Activated B cell treated with CpG ODN at 0.5 μM for 24 hours (primary cell): ENCODE measurements around the gene STYXL1. TPM values are rescaled to one million over a fixed set of nuclear protein-coding genes. Genes with fewer than 3 reads are reported as not detected.
"Not testable (repeated sequence)": the region's sequence is repeated elsewhere in the genome, so short reads cannot be mapped to it uniquely, and the experiment has no call there.

Experiments used
- ATAC-seq: fragments of 200-7000 bp; cut with Tn5 transposase; one replicate; pipeline ENCODE4 v1.10.0; 2021; ENCODE audit warnings: low read depth, mild to moderate bottlenecking, moderate library complexity
- CTCF ChIA-PET: fragments of 350-600 bp; sonication (Branson Sonifier 250); formaldehyde crosslinking; loops from one replicate; lab custom pipeline; 2021; ENCODE audit warnings: antibody characterized with exemption; lab: Charles Lee
- POLR2A ChIA-PET: fragments of 350-600 bp; sonication (Branson Sonifier 250); formaldehyde crosslinking; loops from one replicate; lab custom pipeline; 2021; ENCODE audit warnings: antibody characterized with exemption; lab: Charles Lee
- DNase-seq: peaks from one replicate; pipeline ENCODE4 v3.0.0; 2022
- H3K27ac Mint-ChIP-seq: one replicate; pipeline ENCODE4 v1.8.0; 2020; ENCODE audit warnings: mixed read lengths
- H3K27me3 Mint-ChIP-seq: one replicate; pipeline ENCODE4 v1.8.0; 2021; ENCODE audit warnings: mixed read lengths
- H3K36me3 Mint-ChIP-seq: one replicate; pipeline ENCODE4 v1.8.0; 2021; ENCODE audit warnings: low read depth, mixed read lengths
- H3K4me1 Mint-ChIP-seq: one replicate; pipeline ENCODE4 v1.8.0; 2021; ENCODE audit warnings: mixed read lengths
- H3K4me3 Mint-ChIP-seq: one replicate; pipeline ENCODE4 v1.8.0; 2020; ENCODE audit warnings: mild to moderate bottlenecking, mixed read lengths
- H3K9me3 Mint-ChIP-seq: one replicate; pipeline ENCODE4 v1.8.0; 2020; ENCODE audit warnings: mixed read lengths
- CTCF ChIP-seq: fragments of 200-600 bp; IDR thresholded peaks from one replicate; pipeline ENCODE4 v1.8.0; 2022; ENCODE audit warnings: antibody characterized with exemption, mild to moderate bottlenecking
- intact Hi-C: fragments of 100-400 bp; cut with micrococcal nuclease; formaldehyde crosslinking; loops from one replicate; pipeline ENCODE4 v1.15.1; 2024
- total RNA-seq: library from RNA; stranded (reverse); gene quantifications from 2 replicates; pipeline ENCODE4 v1.2.3, GENCODE V29; 2022

The STYXL1 gene
- total RNA-seq, 1 donor from 2014 or later: 23.1 TPM

GRCh38 chr7:76009672-76010600 lies 37.9 kb downstream of the STYXL1 start:
- no peak for TF ChIP-seq CTCF
- H3K4me3 Mint-ChIP-seq: peak overlapping the region; percentile 61
- CTCF ChIA-PET: interaction anchor here (0.7 to 1.2 kb wide), 2 partner anchors 144 to 393 kb away, joined by 3 to 4 read pairs; no protein-coding TSS in a partner anchor
- intact Hi-C loops: no loop called here
- H3K36me3 Mint-ChIP-seq: peaks cover 30% of the 10 kb centered on the region
- DNase-seq: no peak
- POLR2A ChIA-PET: interaction anchor here (0.9 to 1.5 kb wide), 8 partner anchors 10 to 132 kb away, joined by 3 to 14 read pairs (median 4); partner anchors contain the start of genes MDH2, POR, STYXL1 and TMEM120A
- H3K27me3 Mint-ChIP-seq: no peaks in the 10 kb centered on the region
- peak overlapping the region; percentile 83 for H3K27ac Mint-ChIP-seq
- H3K9me3 Mint-ChIP-seq: no peaks in the 10 kb centered on the region
- ATAC-seq: no peak
- H3K4me1 Mint-ChIP-seq: peaks cover 42% of the 10 kb centered on the region

GRCh38 chr7:76008156-76008687 lies 39.6 kb downstream of the STYXL1 start:
- Mint-ChIP-seq H3K36me3 (peaks cover 29% of the 10 kb centered on the region), H3K9me3 (no peaks in the 10 kb centered on the region), H3K4me3 (peak overlapping the region; percentile 55), H3K27ac (peak overlapping the region; percentile 83), H3K27me3 (no peaks in the 10 kb centered on the region), H3K4me1 (peaks cover 42% of the 10 kb centered on the region)
- DNase-seq (no peak), ATAC-seq (peak; percentile 41)
- CTCF ChIA-PET: interaction anchor here (1.3 kb wide), 1 partner anchor 12 kb away, joined by 3 read pairs; no protein-coding TSS in a partner anchor
- TF ChIP-seq CTCF: no peak
- POLR2A ChIA-PET: interaction anchor here (0.6 to 1.6 kb wide), 11 partner anchors 11 to 390 kb away, joined by 4 to 14 read pairs (median 6); partner anchors contain the start of genes MDH2, STYXL1 and TMEM120A
- intact Hi-C loops: no loop called here

GRCh38 chr7:76005004-76005403 lies 42.8 kb downstream of the STYXL1 start:
- DNase-seq, H3K27ac Mint-ChIP-seq, POLR2A ChIA-PET, H3K4me3 Mint-ChIP-seq, CTCF ChIA-PET, ATAC-seq, H3K27me3 Mint-ChIP-seq, intact Hi-C loops, H3K9me3 Mint-ChIP-seq: not testable (repeated sequence)
- peaks cover 20% of the 10 kb centered on the region for H3K4me1 Mint-ChIP-seq
- H3K36me3 Mint-ChIP-seq: peaks cover 32% of the 10 kb centered on the region

- no peak for DNase-seq
- Mint-ChIP-seq H3K36me3 (peaks cover 41% of the 10 kb centered on the region), H3K4me3 (no peak overlapping the region), H3K27ac (no peak overlapping the region), H3K9me3 (no peaks in the 10 kb centered on the region), H3K27me3 (no peaks in the 10 kb centered on the region), H3K4me1 (peaks cover 3% of the 10 kb centered on the region)
- ATAC-seq: no peak
- no peak for TF ChIP-seq CTCF
- CTCF ChIA-PET: no interaction called here
- intact Hi-C loops: no loop called here
- POLR2A ChIA-PET: no interaction called here
Observed at GRCh38 chr7:76003351-76003750, 44.4 kb downstream of the STYXL1 start.

- Mint-ChIP-seq H3K36me3 (peaks cover 42% of the 10 kb centered on the region), H3K27me3 (no peaks in the 10 kb centered on the region), H3K27ac (no peak overlapping the region), H3K4me1 (no peaks in the 10 kb centered on the region), H3K4me3 (no peak overlapping the region), H3K9me3 (no peaks in the 10 kb centered on the region)
- no peak for ATAC-seq
- TF ChIP-seq CTCF: no peak
- DNase-seq: no peak
- ChIA-PET POLR2A (no interaction called here), CTCF (no interaction called here)
- intact Hi-C loops: no loop called here
Observed at GRCh38 chr7:76002822-76003221, 45.0 kb downstream of the STYXL1 start.
